Retinal pigment epithelial cell (primary cell): ENCODE measurements around the gene ARHGEF11.

Source experiments
- DNase-seq: peaks from one replicate; pipeline ENCODE4 v3.0.0-alpha.2; 2010; ENCODE audit warnings: low read depth
- H3K4me3 ChIP-seq: 2 replicates; pipeline ENCODE4 v1.5.1; 2011; ENCODE audit warnings: mild to moderate bottlenecking, low read length, control low read depth, moderate library complexity
- CTCF ChIP-seq: conservative IDR thresholded peaks from 2 replicates; pipeline ENCODE4 v1.5.1; 2011; ENCODE audit warnings: low read depth, low read length, control low read depth, inconsistent platforms

The ARHGEF11 gene

DNA sequence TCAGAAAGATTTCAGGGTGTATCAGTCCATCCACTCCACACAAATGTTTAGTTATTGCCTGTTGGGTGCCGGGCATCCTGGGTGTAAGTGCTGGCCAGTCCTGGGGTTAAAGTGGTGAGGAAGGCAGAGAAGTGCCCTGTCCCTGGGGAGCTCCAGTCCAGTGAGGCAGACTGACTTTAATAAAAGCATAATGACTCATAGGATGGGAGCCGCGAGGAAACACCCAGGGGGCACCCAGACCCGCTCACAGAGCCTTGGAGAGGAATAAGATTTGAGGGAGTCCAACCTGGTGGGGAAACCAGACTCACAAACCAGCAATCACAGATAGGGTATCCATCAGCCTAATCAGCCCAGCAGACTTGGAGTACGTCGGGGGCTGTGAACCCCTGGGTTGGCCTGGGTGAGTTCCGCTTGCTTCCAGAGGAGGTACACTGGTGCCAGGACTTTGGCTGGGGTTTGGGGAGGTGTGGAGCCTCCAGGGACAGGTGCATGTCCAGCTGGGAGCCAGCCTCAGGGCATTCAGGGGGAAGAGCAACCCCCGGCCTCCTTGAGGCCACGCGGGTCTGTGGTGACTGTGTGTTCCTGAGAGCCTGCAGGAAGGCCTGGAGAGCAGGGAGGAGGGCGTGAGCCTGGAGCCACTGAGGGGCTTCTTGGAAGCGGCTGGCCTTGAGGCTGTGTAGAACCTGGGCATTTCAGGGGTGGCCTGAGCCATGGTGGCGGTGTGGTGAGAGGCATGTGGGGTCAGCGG, 148.3 kb downstream of the ARHGEF11 start:
- DNase-seq = no peak
- H3K4me3 ChIP-seq = no peak overlapping the region
- no peak for TF ChIP-seq CTCF

DNA sequence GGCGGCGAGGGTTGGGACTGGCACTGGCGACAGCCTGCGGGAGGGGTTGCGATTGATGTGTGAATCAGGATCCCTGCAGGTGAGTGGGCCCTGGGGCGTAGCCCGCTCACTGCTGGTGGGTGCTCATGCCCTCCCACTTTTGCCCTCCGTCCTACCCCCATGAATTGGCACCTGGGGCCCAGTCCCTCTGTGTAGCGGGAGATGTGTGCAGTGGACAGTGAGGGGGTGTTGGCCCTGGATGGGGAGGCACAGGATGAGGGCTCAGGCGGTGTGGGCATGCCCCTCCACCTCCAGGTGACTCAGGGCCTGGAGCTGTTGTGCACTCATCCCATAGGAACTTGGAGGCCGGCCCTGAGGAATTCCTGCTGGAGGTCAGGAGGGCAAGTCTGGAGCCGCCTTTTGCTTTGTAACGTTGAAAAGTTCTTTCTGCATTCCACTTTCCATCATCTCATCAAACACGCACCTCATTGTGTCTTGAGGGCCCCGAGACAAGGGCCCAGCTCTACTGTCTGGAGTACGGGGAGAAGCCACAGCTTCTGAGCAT, 149.0 kb downstream of the ARHGEF11 start:
- DNase-seq = peak; percentile 79
- no peak for TF ChIP-seq CTCF
- H3K4me3 ChIP-seq = no peak overlapping the region

GRCh38 chr1:156895927-156896326, 149.6 kb downstream of the ARHGEF11 start:
- no peak overlapping the region for H3K4me3 ChIP-seq
- no peak for TF ChIP-seq CTCF
- DNase-seq = no peak

DNA sequence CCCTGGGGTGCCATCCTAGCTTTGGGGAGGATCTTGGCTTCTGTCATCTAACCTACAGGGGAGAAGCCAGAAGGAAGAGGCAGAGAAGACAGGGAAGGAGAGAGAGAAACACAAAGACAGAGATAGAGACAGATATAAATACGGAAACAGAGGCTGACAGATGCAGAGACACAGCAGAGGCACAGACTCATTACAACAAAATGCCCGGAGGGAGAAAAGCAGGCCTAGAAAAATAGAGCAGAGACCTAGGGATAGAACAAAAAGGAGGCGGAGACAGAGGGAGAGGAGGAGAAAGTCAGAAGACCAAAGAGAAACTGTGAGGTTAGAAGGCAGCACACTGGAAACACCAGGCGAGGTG, 150.1 kb downstream of the ARHGEF11 start:
- DNase-seq = no peak
- no peak overlapping the region for H3K4me3 ChIP-seq
- no peak for TF ChIP-seq CTCF

DNA sequence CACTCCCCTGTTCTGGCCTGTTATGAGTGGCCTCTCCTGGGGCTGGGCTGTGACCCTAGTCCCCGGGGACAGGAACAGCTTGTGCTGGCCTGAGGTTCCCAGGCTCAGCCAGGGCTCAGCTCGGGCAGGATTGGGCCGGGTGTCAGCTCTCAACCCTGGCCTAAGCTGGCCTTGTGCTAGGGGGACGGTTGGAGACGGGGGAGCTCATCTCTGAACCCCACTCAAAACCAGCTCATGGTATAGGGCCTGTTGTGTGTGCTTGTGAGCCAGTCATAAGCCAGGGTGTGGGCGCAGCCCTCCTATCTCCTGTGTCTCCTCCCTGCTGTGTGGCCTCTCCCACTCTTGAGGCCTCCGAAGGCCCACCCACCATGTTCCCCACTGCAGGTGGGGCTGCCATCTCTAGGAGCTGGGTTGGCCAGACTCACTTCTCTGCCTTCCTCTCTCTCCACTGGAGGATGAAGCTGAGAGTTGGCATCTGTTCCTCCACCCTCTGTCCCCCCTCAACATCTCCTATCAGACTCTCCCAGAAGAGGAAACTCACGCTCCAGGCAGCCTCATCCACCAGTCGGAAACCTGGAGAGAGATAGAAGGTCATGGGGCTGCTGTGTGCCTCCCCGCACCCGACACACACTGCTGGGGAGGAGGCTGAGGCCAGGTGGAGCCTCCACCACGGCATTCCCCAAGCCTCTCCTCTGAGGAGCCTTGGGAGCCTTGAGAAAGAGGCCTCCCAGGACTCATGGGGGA, 150.7 kb downstream of the ARHGEF11 start:
- DNase-seq = no peak
- H3K4me3 ChIP-seq = no peak overlapping the region
- TF ChIP-seq CTCF = no peak

DNA sequence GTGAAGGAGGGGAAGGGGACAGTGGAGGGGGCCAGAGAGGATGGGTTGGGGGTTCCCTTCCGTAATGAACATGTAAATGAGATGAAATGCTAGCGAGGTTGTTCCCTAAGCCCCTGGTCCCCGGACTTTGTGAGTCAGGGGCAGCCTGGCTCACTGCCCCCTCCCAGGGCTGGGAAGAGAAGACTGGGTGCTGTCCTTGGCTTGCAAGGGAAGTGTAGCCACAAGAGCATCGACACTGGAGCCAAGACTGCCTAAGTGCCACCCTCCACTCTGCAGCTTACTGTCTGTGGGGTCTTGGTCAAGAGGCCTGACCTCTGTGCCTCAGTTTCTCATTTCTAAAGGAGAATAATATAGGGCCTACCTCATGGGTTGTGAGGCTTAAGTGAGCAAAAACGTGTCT, 151.5 kb downstream of the ARHGEF11 start:
- TF ChIP-seq CTCF = no peak
- H3K4me3 ChIP-seq = peak overlapping the region; percentile 3

More for the DNA sequence above, 151.5 kb downstream of the ARHGEF11 start:
- DNase-seq = no peak
